Hepatocyte (in vitro differentiated cells): Measurements from ENCODE around the gene CCDC27.

ENCODE experiments used
- EZH2 ChIP-seq: fragments of 200-600 bp; sonication (generic); IDR thresholded peaks from 2 replicates; pipeline ENCODE4 v1.6.1; 2016; ENCODE audit warnings: antibody characterized with exemption, mild to moderate bottlenecking, borderline replicate concordance
- TF ChIP-seq, protein P1 (sequence below): fragments of 200-600 bp; sonication (generic); IDR thresholded peaks from 2 replicates; pipeline ENCODE4 v1.5.1; 2016; ENCODE audit warnings: antibody characterized with exemption, mild to moderate bottlenecking; ENCODE audit not compliant: poor library complexity

- TF ChIP-seq, protein P1, sequence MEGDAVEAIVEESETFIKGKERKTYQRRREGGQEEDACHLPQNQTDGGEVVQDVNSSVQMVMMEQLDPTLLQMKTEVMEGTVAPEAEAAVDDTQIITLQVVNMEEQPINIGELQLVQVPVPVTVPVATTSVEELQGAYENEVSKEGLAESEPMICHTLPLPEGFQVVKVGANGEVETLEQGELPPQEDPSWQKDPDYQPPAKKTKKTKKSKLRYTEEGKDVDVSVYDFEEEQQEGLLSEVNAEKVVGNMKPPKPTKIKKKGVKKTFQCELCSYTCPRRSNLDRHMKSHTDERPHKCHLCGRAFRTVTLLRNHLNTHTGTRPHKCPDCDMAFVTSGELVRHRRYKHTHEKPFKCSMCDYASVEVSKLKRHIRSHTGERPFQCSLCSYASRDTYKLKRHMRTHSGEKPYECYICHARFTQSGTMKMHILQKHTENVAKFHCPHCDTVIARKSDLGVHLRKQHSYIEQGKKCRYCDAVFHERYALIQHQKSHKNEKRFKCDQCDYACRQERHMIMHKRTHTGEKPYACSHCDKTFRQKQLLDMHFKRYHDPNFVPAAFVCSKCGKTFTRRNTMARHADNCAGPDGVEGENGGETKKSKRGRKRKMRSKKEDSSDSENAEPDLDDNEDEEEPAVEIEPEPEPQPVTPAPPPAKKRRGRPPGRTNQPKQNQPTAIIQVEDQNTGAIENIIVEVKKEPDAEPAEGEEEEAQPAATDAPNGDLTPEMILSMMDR = no peak
- no peak for TF ChIP-seq EZH2
These were observed 7.6 kb upstream of the CCDC27 start for GRCh38 chr1:3744646-3745045.
